Omental fat pad (tissue), 4 donors: Measurements from ENCODE around the gene MPP2. TPM values are rescaled to one million over a fixed set of nuclear protein-coding genes. Genes with fewer than 3 reads are reported as not detected.

ENCODE experiments used
- ATAC-seq: fragments of 150-250 bp; one replicate; pipeline ENCODE4 v1.9.1; 2016; ENCODE audit warnings: mild to moderate bottlenecking, moderate library complexity; ENCODE audit not compliant: low FRiP score
- DNase-seq: peaks from one replicate; pipeline ENCODE4 v3.0.0-alpha.2; 2019; ENCODE audit warnings: low spot score
- total RNA-seq, 4 donors: library from RNA; depleted of rRNA; stranded (reverse); fragments of >200 nt; gene quantifications; one replicate each; pipeline ENCODE4 v1.1.0, GENCODE V29; 2016
- TF ChIP-seq, protein P1 (sequence below), 3 donors: fragments of 450-650 bp; IDR thresholded peaks; one replicate each; pipeline ENCODE4 v1.5.1; 2016 to 2017; ENCODE audit warnings: antibody characterized with exemption in 3 of 3, mild to moderate bottlenecking in 3 of 3, moderate library complexity in 2 of 3

Gene MPP2
- total RNA-seq, 4 donors from 2014 or later = 1.3 to 4.5 (median 3.2) TPM

DNA sequence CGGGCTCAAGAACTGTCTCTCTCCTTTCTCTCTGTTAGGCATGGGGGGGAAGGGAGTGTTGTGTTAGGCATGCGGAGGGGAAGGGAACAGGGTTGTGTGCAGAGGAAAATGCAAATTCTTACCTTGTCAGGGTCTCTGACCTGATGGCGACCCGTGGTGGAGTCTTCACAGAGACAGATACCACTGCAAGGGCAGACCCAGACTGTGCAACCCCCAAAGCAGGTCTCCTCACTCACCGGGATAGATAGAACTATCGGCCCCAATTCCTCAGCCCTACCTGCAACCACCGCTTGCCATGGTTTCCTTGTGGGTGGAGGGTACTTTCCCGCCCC lies 9.6 kb upstream of the MPP2 start:
- no peak for DNase-seq
- TF ChIP-seq, protein P1, sequence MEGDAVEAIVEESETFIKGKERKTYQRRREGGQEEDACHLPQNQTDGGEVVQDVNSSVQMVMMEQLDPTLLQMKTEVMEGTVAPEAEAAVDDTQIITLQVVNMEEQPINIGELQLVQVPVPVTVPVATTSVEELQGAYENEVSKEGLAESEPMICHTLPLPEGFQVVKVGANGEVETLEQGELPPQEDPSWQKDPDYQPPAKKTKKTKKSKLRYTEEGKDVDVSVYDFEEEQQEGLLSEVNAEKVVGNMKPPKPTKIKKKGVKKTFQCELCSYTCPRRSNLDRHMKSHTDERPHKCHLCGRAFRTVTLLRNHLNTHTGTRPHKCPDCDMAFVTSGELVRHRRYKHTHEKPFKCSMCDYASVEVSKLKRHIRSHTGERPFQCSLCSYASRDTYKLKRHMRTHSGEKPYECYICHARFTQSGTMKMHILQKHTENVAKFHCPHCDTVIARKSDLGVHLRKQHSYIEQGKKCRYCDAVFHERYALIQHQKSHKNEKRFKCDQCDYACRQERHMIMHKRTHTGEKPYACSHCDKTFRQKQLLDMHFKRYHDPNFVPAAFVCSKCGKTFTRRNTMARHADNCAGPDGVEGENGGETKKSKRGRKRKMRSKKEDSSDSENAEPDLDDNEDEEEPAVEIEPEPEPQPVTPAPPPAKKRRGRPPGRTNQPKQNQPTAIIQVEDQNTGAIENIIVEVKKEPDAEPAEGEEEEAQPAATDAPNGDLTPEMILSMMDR (IDR thresholded peaks at IDR 0.05) = no peak
- ATAC-seq = no peak

DNA sequence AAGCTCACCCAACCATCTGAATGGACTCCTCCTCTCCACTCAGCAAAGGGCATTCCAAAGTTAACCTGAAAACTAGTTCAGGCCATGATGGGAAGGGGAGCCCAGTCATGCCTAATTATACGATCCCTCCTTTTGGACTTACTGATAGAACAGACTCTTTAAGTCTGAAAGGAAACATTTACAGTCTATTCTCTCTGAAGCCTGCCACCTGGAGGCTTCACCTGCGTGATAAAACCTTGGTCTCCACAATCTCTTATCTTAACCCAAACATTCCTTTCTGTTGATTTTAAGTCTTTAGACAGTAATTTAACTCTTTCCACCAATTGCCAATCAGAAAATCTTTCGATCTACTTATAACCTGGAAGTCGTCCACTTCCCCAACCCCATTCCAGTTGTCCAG lies 9.0 kb upstream of the MPP2 start:
- DNase-seq (no peak), ATAC-seq (no peak)
- TF ChIP-seq, protein P1 (IDR thresholded peaks at IDR 0.05) = no peak

DNA sequence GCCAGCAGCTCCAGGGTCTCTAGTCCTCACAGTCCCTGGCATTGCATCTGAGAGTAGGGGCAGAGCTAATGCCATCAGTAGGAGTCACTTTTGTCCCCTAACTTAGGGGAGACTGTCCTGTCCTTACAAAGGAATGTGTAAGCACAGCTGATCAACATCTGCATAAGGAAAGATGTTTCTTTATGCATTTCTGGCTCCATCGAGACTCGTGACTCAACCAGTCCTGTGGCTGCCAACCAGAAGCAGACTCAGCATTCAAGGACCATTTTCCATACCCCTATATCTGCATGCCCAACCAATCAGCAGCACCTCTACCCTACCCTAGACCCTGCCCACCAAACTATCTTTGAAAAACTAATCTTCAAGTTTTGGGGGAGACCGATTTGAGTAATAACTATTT lies 8.2 kb upstream of the MPP2 start:
- DNase-seq (no peak), ATAC-seq (no peak)
- TF ChIP-seq, protein P1 (IDR thresholded peaks at IDR 0.05) = no peak

DNA sequence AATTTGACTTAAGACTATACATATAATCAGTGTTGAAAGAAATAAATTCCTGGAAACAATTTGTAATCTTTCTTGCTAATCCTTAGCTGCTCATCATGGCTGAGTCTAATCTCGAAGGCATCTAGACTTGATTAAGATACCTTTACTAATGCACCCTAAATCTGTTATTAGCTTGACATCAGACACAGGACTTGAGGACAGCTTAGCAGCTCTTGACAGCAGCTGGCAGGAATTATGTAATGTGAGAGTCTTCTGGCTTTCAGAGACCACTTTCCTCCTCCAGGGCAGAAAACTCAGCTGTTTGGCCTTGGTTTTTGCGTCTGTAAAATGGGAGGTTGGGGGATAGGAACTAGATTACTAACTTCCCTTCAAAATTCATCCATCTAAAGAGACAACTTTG lies 7.1 kb upstream of the MPP2 start:
- ATAC-seq (no peak), DNase-seq (no peak)
- TF ChIP-seq, protein P1 (IDR thresholded peaks at IDR 0.05) = no peak

DNA sequence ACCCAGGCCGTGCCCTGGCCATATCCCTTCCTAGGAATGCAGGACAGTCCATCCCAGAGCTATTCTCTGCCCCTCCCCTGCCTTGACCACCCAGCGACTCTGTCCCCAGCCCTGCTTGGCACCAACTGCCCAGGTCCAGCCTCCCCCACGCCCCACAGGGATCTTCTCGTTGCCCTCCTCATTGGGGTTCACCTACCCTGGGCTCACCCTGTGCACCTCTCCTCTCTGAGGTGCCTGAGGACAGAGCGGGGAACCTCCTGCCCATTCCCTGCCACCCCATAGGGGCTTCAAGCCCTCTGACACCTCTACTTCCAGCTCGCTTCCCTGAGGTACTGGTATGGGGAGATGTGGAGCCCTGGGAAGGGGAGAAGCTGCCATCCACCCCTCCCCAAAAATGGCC lies 6.2 kb upstream of the MPP2 start:
- TF ChIP-seq, protein P1 (IDR thresholded peaks at IDR 0.05) = no peak
- ATAC-seq (no peak), DNase-seq (no peak)

DNA sequence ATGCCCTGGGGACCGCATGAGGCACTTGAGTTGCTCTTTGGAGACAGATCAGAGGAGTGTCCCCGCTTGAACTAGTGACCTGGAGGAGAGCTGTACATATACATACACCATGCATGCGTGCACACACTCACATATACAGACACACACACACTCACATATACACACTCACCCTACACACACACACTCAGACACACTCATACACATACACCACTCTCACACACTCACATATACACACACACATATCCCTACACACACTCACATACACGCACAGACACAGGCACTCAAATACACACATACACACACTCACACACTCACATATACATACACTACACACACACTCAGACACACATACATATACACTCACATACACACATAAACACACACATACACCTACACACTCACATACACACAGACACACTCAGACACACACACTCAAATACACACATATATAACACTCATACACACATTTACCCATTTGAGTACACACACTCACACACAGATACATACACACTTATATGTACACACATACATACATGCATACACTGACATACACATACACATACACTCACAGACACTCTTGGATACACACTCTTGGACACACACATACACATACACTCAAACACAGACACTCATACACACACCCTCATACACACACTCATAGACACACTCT lies 5.4 kb upstream of the MPP2 start:
- ATAC-seq = no peak
- TF ChIP-seq, protein P1 (IDR thresholded peaks at IDR 0.05) = no peak

DNA sequence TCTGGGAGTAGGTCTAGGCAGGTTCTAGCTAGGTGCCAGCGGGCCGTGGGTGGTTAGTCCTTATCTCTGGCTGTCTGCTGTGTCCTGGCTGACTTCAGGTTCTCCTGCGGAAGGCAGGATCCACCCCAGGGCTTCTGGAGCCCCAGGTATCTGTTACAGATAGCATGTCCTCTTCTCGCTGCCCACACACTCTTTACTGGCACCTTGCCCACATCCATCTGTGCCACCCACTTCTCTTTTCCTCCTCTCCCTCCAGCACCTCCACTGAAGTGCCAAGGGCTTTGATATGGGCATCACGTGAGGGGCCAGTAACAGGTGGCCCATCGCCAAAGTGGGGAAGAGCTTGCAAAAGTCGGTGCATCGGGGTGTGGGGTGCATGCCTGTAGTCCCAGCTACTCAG lies 4.6 kb upstream of the MPP2 start:
- no peak for ATAC-seq
- TF ChIP-seq, protein P1 (IDR thresholded peaks at IDR 0.05) = no peak
- DNase-seq = no peak

More for the DNA sequence above, 5.4 kb upstream of the MPP2 start:
- DNase-seq = no peak
